Fibroblast of skin of right biceps (primary cell): ENCODE results near the gene TEX29.

Experiments used
- DNase-seq: peaks from one replicate; pipeline ENCODE4 v3.0.0-alpha.2; 2013

Gene TEX29

DNA sequence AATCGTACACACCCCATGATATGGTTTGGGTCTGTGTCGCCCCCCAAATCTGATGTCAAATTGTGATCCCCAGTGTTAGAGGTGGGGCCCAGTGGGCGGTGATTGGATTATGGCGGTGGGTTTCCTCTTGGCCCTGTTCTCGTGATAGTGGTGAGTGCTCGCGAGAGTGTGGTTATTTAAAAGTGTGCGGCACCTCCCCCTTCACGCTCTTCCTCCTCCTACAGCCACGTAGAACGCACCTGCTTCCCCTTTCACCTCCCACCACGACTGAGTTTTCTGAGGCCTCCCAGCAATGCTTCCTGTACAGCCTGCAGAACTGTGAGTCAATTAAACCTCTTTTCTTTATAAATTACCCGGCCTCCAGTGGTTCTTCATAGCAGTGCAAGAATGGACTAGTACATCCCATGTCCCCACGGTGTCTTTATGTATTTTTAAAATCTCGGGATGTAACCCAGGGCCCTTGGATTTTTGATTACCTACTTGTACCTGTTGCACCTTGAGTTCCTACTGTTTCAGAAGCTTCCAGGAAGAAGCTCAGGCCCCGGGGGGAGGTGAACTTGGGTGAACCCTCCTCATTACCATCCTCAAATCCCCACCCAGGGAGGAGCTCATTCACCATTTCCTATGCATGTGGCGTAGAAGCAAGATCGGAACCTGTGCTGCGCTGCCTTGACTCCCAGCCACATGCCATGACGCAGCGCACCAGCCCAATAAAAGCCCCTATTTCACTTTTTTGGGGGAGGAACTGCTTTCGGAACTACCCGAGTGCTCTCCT lies 52.4 kb downstream of the TEX29 start:
- DNase-seq: no peak

DNA sequence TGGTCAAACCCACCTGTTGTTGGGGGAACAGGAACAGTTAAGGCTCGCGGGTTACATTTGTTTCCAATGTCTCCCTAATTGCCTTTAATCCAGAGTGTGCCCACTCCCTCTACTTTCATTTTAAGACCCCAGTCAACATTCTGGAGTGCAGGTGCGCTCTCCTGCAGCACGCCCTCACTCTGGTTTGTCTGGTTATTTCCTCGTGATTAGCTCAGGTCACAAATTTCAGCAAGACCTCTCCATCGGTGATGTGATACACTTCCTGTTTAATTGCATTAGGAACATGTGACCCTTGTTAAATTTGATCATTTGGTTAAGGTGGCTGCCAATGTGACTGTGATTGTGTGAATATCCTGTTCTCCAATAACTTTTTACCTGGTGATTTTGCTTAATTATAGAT lies 53.0 kb downstream of the TEX29 start:
- DNase-seq: no peak

DNA sequence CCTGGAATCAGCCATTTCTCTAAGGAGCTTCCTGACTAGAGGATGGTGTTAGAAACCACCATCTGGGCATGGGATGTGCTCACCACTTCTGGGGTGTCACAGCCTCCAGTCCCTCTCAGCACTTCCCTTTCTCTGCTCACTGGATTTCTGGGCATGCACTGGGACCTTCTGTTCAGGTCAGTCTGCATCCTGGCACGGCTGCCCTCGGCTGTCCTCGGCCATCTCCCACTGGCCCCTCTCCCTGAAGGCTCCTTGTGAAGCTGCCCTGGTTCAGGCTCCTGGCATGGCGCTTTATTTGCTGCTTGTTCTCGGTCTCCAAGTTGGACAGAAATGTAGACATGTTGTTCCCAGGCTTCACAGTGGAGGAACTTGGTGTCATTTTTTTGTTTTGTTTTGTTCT lies 60.0 kb downstream of the TEX29 start:
- no peak for DNase-seq

DNA sequence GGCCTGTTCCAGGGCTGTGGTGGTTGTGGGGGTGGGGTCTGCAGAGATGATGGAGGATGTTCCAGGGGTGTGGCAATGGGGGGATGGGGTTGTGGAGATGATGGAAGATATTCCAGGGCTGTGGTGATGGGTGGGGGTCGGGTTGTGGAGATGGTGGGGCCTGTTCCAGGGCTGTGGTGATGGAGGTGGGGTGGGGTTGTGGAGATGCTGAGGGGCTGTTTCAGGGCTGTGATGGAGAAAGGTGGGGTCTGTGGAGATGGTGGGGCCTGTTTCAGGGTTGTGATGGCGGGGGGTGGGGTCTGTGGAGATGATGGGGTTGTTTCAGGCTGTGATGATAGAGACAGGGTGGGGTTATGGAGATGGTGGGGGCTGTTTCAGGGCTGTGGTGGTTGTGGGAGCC lies 62.0 kb downstream of the TEX29 start:
- no peak for DNase-seq

DNA sequence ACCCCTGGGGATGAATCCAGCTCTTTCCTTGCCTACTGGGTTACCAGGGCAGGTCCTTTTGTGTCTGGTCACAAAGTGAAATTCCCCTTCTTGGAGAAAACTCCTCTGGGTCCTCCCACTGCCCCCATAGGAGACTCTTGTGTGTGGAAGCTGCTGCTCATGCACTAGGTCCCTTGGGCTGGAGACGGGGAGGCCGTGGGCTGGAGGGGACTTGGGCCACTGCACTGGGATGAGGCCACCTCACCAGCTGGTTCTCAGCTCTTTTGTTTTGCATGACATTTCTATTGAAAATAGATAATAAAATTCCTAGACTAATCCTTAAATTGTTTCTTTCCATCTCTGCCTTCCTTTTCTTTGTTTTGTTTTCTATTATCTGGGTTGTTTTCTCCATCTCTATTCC lies 62.4 kb downstream of the TEX29 start:
- DNase-seq: no peak

DNA sequence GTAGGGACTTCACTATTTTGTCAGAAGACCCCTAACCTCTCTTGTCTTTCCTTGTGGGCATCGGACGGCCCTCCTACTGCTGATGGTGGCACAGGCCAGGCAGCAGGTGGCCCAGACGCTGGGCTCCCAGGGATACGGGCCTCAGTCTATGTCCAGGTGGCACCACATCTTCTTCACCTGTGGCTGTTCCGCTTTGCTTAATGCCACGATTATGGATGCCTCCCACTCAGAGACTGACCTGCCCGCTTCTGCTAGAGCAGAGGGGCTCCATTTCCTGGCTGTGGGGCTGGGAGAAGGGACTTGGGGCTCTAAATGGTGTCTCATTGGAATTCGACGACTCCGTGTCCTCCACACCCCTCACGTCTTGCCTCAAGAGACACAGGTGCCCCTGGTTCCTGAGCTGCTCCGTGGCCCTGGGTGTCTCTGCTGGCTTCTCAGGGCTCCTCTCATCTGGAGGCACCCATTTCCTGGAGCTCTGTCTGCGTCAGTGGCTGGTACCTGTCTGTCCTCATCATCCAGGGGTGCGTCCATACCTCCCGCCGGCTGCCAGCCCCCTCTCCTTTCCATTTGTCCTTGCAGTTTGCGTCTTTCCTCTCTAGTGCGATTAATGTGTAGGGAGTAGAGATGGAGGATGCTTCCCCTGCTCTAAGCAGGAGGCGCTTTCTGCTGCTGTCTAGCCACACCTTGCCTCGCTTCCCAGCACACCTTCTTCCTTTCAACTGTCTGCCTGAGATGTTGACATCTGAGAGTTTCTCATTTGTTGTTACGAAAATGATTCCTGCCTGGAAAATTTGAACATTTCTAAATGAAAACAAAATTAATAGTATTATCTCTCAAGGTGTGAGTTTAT lies 63.4 kb downstream of the TEX29 start:
- DNase-seq: no peak

DNA sequence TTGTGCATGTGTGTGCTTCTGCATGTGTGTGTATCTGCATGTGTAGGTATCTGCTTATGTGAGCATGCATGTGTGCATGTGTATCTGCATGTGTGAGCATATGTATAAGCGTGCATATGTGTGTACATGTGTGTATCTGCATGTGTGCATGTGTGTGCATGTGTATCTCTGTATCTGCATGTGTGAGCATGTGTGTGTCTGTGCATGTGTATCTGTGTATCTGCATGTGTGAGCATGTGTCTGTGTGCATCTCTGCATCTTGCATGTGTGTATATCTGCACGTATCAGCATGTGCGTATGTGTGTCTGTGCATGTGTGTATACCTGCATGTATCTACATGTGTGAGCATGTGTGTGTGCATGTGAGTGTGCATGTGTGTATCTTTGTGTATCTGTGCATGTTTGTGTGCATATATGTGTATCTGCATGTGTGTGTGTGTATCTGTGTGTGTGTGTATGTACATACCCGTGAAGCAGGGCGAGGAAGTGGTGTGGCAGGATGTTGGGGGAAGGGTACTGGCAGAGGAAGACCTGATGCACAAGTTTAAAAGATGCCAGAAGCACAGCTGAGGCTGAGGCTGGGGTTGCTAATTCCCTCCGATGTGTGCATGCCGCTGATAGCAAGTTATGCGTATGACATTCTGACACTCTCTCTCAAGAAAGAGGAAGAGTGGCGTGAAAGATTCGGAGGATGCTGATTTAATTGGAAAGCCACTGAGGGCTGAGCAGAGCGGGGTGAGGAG lies 64.2 kb downstream of the TEX29 start:
- DNase-seq: no peak

DNA sequence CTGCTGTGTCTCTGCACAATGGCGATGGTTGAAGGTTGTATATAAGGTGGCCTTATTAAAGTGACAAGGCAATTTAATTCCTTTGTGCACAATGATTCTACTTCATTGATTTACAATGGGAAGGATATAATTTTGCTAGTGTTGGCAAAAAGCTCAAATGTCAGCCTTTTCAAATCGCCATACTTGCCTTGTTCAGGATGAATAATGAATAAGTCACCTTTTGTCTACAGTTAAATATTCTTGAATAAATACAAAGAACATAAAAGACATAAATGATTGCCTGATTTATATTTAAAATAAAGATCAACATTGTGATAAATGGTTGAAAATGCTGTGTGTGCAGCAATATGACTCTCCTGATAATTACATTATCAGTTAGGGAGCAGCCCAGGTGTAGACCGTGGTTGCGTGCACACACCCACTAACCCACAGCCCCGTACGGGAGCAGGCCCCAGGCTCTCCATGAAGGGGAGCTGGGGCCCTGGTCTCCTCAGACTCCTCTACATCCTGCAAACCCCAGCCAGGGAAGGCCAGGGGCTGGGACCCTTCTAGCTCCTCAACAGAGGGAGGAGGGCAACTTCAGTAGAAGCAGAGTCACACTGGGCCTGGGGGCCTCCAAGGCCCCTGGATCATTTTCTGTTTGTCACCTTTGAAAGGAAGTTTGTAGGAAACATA lies 64.9 kb downstream of the TEX29 start:
- no peak for DNase-seq

DNA sequence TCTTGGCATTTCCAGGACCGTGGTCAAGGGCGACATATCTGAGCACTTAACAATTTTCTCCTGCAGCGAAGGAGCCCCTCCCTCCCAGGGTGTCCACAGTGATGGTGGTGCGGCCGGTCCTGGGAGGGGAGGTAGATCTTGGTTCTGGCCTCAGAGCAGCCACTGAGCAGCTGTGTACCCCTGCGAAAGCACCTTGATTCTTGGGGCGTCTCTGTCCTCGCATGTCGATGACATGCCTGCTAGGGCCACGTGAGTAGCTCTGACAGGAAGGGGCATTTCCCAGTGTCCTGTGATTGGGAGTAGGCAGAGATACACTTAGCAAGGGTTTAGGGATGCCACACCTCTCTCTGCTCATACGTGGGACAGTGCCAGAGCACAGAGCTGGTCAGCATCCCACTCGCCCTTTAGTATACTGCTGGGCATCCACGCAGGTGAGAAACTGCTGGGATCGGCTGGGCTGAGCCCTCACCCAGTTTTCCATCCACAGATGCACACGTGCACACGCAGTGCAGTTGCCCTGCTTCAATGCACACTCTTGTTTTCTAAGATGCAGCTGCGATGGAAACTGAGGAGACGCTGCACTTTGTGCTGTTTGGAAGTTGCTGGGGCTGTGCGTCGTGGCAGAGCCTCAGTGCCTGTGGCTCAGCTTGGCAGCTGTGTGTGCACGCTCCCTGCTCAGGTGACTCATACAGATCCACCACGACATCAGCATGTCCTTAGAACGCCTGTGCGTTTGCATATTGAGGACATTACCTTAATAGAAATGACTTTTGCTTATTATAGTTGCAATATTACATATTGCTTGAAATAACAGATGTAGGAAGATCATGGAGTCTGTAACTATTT lies 66.8 kb downstream of the TEX29 start:
- no peak for DNase-seq

DNA sequence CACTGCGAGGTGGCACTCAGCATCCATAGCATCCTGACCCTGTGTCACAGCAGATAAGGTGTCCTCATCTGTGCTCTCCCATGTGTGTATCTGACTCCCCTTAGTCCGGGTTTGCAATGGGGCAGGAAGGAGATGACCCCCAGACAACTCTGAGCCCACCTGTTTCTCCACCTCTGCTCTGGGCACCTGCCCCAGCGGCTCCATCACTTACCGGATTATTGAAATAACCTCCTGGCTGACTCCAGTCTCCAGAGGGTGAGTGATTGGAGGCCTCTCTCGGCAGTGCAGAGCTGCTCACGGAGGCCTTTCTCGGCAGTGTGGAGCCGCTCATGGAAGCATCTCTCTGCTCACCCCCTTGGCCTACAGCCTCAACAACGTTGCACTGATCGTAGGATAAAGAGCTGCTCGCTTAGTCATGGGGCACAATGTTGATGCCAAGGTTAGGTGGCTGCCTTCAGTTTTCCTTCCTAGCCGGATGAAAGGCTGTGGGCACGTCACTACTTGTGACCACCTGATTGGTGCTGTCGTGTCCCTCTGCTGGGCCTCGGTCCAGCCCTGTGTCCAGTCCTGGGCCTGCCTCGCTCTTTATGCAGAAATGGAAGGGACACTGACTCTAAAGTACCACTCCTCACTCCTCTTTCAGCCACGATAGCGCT lies 67.6 kb downstream of the TEX29 start:
- no peak for DNase-seq

DNA sequence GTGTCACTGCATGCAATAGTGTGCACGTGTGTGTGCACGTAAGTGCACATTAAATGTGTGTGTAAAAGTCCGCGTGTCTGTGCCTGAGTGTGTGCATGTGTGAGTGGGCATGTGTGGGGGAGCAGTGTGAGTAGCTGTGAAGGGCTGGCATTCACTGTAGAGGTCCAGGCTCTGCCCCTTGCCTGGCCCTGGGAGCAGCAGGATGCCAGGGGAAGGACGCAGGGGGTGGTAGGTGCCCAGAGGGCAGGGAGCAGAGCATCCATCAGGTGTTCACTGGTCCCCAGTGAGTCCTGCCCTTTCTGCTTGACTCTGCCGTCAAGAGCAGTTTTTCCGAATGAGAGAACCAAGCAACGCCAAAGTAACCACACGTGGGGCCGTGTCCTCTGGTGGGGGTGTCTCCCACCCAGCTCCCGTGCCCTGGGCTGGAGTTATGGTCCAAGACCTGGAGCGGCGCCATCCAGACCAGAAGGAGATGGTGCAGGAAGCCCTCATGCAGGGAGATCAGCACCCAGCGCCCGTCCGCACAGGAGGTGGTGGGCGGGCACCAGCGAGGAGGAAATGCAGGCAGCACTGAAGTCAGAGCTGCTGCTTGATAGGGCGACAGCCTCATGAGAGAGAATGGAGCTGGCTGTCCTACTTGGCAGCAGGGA lies 68.5 kb downstream of the TEX29 start:
- no peak for DNase-seq

DNA sequence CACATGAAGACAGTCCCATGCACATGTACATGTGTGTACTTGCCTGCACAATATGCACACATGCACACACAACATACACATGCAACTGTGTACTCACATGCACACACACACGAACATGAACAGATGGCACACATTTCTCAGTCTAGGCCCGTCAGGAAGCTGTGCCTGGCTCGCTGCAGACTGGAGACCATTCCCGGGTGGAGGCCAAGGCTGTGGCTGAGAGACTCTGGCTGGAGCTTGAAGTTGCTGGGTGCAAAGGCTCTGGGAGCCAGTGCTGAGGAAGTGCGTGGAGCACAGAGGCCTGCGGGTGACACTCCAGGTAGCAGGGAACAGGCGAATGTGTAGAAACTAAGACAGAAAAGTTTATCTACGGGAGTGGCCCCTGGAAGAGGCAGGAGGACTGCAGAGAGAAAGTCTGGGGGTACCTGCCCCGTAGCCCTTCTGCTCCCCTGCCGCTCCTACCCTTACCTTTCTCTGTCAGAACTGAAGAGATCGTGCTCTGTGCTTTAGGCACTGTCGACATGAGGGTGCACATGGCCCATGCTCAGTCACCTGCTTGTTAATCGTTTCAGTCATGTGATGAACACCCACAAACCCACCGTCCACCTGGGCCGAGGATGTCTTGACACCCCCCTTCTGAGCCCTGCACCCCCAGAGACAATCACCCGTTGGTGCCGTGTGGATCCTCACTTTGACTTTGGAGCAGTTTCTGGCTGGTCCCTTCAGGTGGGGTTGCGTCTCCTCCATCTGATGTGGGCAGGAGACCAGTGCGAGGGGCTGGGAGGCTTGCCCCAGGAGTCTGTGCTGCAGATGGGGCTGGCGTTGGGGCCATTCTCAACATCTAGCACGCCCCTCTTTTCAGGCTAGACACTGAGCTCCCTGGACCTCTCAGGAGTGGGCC lies 69.4 kb downstream of the TEX29 start:
- no peak for DNase-seq

DNA sequence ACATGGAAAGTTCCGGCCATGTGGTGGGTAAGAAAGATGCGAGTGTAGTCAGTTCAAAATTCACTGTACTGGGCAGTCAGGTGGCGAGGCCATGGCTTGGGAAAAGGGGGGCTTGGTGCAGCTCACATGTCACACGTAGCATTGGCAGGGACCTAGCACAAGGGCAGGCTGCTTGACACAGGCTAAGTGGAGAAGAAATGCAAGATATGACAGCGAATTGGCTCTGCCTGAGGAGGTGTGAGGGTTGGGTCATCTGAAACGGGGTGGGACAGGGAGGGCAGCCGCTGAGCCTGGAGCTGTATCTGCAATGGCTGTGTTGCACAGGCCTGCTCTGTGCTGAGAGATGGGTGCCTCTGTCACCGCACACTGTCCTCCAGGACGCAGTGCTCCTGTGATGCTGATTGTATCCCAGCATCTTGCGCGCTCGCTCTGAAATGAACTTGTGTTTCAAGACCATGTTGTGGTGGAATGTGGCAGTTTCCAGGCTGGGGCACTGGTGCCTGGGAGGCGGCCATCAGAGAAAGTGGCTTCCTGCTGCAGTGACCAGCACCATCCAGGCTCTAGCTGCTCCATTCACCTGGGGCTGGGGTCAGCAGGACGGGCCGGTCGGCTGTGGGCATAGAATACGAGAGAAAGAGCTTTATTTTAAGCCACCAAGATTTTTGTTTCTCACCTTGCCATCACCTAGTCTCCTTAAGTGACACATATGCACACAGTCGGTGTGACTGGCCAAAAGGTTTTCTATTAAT lies 70.3 kb downstream of the TEX29 start:
- no peak for DNase-seq

DNA sequence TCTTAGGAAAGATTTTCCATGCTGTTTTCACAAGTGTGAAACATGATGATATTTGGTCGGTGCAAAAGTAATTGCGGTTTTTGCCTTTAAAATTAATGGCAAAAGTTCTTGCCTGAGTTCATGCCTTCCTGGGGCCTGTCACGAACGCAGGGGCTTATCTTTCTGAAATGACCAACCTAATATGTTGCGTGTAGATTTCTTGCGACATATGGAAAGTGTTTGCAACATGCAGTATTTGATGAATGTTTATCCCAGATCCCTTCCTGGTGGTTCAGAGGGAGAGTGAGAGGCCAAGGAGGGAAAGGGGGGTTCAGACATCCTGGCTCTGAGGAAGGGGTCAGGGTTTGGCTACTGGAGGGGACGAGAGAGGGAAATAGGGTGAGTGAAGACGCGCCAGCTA lies 72.0 kb downstream of the TEX29 start:
- no peak for DNase-seq

DNA sequence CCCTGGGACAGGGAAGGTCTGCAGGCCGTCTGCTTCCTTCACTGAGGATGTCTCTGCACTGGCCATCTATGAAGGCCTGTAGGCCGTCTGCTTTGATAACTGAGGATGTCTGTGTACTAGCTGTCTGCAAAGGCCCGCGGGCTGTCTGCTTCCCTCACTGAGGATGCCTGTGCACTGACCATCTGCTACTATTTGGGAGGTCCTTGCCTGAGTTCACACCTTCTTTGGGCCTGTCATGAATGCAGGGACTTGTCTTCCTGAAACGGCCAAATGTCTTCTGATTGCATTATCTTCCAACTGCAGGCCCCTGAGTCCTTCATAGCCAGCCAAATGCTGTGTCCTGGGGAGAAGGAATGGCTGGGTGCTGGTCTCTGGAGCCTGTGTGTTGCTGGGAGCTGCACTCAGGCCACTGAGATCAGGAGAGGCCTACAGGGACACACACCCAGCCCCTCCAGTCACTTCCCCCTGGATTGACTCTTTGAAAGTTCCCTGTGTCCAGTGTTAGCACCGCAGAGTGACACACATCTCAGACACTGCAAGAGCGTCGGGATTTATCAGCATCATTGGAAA lies 72.9 kb downstream of the TEX29 start:
- no peak for DNase-seq
